GM12801 (cell line): Measurements from ENCODE around the gene CSRP2.

Experiments used
- CTCF ChIP-seq: IDR thresholded peaks from one replicate; pipeline ENCODE4 v1.5.1; 2011; ENCODE audit warnings: control low read depth; ENCODE audit not compliant: insufficient read length; ENCODE audit errors: extremely low read depth

The CSRP2 gene

GRCh38 chr12:76878899-76879709 lies at the start of gene CSRP2:
Gene CSRP2, minus strand, starts transcription at chr12:76879019. Its CDS starts 12,759 bp downstream, at chr12:76866260.
- TF ChIP-seq CTCF, result no peak

GRCh38 chr12:76927170-76927784 lies 48.5 kb upstream of the CSRP2 start:
- TF ChIP-seq CTCF, result no peak

GRCh38 chr12:76925135-76925534 lies 46.3 kb upstream of the CSRP2 start:
- TF ChIP-seq CTCF, result no peak

- no peak for TF ChIP-seq CTCF
Measured at GRCh38 chr12:76922866-76923265, 44.0 kb upstream of the CSRP2 start.

GRCh38 chr12:76921891-76922664 lies 43.3 kb upstream of the CSRP2 start:
- TF ChIP-seq CTCF, result no peak

GRCh38 chr12:76921100-76921471 lies 42.3 kb upstream of the CSRP2 start:
- no peak for TF ChIP-seq CTCF
